Vagina (tissue), 2 donors: ENCODE data around the gene ADCY1.

ENCODE experiments used
- CTCF ChIP-seq, 3 experiments: fragments of 450-650 bp in 2 of 3; fragments of 200-600 bp in 1 of 3; sonication (generic) in 1 of 3; IDR thresholded peaks; one replicate each; pipeline ENCODE4 v1.5.1; 2017 to 2019; ENCODE audit warnings: antibody characterized with exemption in 3 of 3, mild to moderate bottlenecking in 2 of 3, moderate library complexity in 2 of 3
- POLR2A ChIP-seq, 2 donors: fragments of 450-650 bp; IDR thresholded peaks; one replicate each; pipeline ENCODE4 v1.6.1; 2017; ENCODE audit warnings: antibody characterized with exemption in 2 of 2, mild to moderate bottlenecking in 2 of 2, moderate library complexity in 2 of 2

GRCh38 chr7:45581271-45581780 is 7.2 kb downstream of the ADCY1 start:
- TF ChIP-seq CTCF (IDR thresholded peaks at IDR 0.05) (no peak), POLR2A (IDR thresholded peaks at IDR 0.05) (no peak)
